T follicular helper cell (primary cell): ENCODE results near the gene CASP2.
"Not testable (repeated sequence)": the region's sequence is repeated elsewhere in the genome, so short reads cannot be mapped to it uniquely, and the experiment has no call there.

Experiments
- DNase-seq: peaks from one replicate; pipeline ENCODE4 v3.0.0-alpha.2; 2020; ENCODE audit warnings: low read depth

The CASP2 gene

DNA sequence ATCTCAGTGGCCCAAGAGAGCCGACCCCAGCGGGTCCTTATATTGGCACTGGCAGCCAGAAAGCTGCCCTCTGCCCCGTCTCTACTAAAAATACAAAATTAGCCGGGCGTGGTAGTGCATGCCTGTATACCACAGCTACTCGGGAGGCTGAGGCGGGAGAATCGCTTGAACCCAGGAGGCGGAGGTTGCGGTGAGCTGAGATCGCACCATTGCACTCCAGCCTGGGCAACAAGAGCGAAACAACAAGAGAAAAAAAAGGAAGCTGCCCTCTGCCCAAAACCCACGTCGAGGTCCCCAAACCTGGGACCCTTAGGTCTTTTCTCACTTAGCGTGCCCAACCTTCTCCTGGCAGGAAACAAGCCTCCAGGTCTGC is 24.0 kb upstream of the CASP2 start:
- not testable (repeated sequence) for DNase-seq

DNA sequence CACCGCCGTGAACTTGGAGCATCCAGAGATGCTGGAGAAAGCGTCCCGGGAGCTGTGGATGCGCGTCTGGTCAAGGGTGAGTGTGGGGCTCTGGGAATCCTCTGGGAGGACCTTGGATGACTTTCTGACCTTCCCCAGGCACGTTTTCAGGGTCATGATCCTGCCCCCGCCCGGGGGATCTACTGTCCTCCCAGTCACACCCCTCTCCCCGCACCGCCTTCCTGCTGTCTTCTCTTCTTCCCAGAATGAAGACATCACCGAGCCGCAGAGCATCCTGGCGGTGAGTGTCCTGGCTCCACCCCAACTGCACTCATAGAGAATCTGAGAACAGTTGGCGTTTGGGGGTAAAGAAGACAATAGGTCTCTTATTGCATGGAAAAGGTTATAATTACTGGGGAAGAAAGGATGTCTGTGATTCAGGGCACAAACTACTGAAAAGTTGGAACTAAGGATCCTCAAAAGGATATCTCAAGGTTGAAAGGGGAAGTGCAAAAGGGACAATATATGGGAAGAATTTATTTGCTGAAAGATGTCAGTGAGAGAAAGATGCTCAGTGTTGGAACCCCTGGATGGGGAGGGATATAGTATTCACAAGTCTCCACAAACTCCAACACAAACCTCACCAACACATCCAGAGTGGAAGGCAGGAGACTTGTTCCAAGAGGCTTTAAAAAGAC is 23.0 kb upstream of the CASP2 start:
- DNase-seq: no peak

DNA sequence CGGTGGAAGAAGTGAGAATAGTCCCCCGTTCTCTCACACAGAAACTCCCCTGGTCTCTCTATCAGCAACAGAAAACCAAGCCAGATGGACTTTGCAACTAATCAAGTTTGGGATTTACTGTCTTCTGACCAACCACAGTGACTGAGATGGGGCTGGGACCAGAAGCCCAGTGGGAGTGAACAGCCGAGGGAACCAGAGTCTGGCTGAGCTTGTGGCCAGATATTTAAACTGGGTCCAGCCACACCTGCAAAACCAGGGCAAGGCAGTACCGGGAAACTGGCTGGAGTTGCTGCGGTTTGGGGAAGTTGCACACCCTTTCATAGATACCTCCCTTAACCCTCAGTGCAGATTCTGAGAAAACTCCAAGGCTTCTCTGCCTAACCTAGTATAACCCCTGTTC is 18.9 kb upstream of the CASP2 start:
- DNase-seq: no peak

DNA sequence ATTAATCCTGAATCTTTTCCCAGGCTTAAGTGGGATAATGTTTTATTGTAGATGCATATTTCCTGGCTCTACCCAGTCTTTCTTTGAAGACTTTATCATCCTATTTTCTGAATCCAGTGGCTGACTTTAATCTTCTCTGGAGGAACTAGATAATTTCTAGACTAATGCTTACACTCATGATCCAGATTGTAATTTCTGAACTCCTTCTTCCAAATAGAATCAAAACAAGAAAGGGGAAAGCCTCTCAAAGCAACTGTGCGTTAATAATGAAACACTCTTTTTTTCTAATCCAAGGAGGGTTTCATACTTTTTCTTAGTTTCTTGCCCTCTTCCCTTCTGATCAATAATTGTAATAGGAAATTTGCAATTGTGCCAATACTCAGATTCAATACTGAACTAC is 16.9 kb upstream of the CASP2 start:
- DNase-seq: no peak

DNA sequence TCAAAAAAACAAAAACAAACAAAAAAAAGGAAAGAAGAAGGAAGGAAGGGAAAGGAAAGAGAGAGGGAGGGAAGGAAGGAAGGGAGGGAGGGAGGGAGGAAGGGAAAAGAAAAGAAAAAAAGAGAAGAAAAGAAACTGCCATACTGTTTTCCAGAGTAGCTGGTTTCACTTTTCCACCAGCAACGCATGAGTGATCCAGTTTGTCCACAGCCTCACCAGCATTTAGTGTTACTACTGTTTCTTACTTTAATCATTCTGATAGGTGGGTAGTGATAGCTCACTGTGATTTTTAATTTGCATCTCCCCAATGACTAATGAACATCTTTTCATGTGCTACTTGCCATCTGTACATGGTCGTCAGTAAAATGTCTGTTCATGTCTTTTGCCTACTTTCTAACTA is 15.3 kb upstream of the CASP2 start:
- DNase-seq: no peak

DNA sequence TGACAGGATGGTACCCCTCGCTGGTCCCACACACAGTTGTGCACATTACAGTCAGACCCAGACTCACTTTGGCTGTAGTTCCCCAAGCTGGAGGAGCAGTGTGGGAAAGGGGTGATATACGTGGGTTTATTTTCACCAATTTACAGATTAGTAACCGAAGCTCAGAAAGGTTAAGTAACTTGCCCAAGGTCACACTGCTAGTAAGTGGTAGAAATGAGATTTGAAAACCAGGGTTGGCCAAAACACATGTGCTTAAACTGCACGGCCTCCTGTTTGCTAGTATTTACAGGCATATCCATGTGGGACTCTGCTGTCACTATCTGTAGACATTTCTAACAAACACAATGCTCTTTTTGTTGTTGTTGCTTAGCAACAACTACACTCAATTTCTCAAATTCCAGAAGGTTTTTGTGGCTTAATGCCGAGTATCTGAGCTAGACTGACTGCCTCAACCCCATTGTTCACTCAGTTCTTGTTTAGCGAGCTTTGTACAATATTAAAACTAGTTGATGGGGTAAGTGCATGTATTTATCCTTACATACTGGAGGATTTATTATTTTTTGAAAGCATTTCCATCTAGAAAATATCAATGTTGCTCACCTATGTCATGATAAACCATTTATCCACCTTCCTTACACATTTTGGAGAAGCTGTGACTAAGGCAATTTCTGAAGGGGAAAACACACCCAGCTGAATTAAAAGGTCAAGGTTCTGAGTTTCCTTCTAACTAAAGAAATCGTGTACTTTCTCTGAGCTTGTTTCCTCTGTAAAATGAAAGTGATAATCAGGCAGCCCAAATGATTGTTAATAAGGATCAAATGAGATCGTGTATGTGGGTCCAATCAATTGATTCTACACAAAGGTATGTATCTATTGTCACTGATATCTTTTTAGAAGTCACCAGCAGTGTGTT is 8.7 kb upstream of the CASP2 start:
- no peak for DNase-seq

DNA sequence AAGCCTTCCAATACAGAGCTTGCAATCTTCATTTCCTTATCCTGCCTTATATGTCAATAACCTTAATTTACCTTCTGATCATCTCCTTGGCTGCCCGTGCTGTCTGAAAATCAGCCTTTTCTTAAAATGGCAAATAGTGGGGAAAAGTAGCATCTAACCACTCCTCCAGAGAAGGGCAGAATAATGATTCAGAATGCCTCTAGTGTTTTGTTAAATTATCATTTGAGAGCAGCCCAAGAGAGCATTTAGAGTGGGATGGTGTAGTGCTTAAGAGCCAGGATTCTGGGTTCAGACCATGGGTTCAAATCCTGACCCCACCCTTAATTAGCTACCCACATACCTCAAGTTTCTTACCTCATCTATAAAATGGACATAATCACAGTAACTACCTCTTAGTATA is 8.0 kb upstream of the CASP2 start:
- no peak for DNase-seq

DNA sequence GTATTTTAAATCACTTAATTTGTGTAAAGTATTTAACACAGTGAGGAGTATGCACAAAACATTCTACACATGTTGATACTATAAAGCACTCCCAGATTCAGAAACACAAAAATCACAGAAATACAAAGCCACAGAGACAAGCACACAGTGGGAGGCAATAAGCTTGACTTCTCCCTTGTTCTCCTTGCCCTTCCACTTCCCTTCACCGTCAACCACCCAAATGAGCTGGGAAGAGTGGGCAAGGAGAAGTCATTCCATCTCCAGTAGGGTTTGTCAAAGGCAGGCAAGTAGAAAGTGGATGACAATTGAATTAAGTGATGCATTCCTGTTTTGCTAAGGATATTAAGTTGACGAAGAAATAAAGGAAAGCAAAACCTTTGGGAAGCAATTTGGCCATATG is 7.6 kb upstream of the CASP2 start:
- DNase-seq: no peak

DNA sequence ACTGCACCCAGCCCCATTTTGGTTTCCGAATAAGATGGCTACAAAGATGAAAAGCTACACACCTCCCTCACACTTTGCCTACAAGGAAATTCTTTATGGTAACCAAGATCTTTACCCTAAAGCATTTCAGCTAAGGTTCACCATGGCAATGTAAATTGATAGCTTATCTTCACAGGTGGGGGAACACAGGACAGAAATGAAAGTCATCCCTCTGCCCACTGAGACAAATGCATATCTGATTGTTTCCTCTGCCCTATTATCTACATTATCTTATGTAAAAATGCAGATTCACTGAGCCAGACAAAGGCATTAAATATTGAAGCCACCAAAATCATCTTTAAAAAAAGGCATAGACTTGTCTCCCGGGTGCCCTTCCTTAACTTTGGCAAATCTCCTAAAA is 6.6 kb upstream of the CASP2 start:
- no peak for DNase-seq

DNA sequence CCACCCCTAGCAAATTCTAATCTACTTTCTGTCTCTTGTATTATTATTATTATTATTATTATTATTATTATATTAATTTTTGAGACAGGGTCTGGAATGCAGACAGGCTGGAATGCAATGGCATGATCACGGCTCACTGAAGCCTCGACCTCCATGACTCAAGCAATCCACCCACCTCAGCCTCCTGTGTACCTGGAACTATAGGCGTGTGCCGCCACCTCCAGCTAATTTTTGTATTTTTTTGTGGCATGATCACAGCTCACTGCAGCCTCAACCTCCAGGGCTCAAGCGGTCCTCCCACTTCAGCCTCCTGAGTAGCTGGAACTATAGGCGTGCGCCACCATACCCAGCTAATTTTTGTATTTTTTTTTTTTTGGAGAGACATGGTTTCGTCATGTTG is 6.0 kb upstream of the CASP2 start:
- no peak for DNase-seq

DNA sequence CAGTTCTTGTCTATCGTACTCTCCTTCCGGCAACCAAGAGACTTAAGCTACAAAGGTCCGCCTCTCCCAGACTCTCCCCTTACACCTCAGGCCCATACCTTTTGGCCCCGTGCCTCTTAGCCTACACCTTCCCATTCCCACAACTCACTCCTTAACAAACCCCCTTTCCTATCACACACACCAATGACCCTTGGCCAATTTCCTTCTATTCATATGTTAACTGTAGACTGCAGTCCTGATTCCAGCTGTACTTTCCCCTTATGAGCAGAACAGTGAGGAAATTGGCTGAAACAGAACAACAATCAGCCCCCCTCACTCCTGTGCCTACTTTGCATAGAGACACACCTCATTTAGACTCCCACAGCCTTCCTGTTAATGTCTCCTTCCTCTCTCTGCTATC is 4.8 kb upstream of the CASP2 start:
- no peak for DNase-seq

DNA sequence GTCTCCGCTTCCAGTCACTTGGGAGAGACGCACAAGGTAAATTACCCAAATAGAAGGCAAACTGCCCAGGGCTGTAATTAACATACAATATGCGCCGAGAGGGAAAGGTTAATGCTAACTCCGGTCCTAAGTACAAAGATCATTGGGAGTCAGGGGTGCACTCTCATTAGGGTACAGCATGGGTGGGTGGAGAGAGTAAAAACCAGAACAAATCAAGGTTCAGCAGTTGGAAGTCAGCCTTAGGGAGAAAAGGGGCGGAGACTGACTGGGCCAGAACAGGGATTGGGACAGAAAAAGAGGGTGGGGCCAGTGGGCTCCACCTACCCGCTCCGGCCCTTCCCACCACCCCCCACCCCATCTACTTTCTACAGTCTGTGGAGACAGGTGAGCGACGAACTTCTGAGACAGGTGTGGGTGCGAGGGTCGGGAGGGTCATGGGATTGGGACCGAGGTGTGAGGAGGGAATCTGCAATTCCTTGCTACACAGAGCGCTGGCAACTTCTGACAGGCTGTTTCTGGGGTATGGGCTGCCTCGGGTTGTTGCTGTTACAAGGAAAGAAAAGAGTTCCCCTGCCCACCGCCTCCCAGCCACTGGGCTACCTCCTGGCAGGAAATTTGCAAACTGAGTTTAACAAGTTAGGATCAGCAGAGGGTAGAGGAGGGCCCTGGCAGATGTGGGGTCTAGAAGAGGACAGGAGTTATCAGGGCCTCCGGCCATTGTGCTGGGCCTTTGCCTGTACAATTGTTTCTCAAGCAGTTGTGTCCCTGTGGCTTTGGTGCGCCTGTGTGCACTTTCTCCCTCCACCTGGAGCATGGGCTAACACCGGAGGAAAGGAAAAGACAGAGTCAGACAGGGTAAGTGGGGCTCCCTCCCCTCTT is 3.3 kb upstream of the CASP2 start, which contains the start of gene TMEM139:
TSS of gene TMEM139 (plus strand) at position 368 of the 879 bp plus-strand sequence. CDS start 1,000 bp downstream, outside the sequence.
- no peak for DNase-seq

DNA sequence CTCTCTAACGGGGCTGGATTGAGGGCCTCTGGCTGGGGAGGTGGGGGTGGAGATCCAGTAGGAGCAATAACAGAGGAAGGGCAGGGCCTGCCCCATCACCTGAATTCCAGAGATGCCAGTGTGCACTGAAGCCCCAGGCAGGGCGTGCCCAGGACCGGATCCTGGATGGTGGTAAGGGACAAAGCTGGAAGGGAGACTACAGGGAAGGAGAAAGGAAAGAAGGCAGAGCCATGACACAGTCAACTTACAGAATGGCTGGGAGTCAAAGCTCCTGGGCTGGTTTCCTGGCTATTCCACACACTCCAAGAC is 2.7 kb upstream of the CASP2 start:
- no peak for DNase-seq

DNA sequence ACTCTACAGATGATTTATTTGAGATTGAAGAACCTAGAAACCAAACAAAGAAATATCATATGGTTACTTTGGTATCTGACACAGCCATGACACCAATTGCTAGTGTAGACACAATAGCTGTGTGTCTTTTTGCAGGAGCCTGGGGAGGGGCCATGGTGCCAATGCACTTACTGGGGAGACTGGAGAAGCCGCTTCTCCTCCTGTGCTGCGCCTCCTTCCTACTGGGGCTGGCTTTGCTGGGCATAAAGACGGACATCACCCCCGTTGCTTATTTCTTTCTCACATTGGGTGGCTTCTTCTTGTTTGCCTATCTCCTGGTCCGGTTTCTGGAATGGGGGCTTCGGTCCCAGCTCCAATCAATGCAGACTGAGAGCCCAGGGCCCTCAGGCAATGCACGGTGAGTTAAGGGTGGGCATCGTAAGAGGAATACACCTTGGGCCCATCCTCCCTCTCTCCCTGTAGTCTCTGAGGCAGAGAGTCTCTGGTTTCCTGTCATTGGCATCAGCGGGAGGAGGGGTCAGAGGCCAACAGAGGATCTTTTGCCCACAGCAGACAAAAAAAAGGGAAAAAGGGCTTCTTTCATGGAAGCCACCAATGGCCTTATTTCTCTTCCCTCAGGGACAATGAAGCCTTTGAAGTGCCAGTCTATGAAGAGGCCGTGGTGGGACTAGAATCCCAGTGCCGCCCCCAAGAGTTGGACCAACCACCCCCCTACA is 2.2 kb upstream of the CASP2 start:
- DNase-seq: no peak

DNA sequence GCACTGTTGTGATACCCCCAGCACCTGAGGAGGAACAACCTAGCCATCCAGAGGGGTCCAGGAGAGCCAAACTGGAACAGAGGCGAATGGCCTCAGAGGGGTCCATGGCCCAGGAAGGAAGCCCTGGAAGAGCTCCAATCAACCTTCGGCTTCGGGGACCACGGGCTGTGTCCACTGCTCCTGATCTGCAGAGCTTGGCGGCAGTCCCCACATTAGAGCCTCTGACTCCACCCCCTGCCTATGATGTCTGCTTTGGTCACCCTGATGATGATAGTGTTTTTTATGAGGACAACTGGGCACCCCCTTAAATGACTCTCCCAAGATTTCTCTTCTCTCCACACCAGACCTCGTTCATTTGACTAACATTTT is 1.6 kb upstream of the CASP2 start:
- DNase-seq: no peak

DNA sequence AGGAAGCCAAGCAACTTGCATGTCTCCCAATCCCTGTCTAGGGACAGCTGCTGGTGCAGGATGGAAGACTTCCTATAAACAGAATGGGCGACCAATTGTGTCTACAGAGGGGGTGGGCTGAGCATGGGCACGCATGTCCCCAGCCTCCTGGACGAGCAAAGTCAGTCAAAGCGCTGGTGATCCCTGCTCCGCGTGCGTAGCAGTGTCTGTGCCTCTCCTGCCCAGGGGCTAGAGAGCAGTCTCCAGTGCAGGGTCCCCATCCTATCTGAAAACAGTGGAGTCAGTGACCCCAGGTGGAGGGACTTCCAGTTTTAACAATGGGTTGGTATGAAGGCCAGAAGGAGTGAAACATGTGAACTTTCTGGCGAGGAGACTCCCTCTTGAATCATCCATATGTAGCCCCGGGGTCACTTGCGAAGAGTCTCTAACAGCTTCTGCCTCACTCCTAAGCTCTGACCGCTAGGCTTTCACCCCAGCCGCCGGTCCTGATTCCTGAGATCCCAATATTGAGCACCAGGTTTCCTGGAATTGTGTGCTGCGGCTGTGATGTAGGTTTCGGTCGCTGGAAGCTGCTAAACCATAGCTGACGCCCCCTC is 714 bp upstream of the CASP2 start:
- DNase-seq: no peak

DNA sequence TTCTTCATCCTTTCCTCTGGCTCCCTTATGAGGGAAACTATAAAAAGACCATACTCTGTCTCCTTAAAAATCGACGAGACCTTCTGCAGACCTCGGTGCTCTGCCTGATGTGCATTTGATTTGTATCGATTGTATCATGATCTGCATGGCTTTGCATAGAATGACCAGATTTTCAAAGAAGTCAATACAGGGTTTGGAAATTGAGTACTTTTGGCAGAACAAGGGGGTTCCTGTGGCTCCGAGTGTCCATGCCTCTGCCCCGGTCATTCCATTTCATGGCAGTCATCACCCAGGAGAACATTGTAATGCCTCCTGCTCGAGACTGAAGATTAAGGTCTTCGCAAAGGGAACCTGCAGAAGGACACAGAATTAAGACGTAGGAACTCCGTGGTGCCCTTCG is 685 bp downstream of the CASP2 start:
- DNase-seq: no peak

DNA sequence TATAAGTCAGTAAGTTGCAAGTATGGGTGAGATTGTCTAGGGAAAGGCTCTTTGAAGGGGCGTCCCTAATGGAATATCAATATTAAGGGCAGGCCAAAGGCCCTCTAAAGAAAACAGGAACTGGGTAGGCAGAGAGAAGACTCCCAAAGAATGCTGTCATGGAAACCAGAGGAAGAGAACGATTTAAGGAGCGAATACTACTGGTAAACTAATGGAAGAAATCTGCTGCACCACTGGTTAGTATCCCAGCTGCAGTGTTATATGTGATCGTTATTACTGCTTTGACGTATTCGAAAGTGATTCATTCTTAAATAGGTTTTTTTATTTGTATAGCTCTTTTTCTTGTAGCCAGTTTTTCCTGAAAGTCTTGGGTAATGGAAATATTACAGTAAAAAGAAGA is 1.3 kb downstream of the CASP2 start:
- no peak for DNase-seq

DNA sequence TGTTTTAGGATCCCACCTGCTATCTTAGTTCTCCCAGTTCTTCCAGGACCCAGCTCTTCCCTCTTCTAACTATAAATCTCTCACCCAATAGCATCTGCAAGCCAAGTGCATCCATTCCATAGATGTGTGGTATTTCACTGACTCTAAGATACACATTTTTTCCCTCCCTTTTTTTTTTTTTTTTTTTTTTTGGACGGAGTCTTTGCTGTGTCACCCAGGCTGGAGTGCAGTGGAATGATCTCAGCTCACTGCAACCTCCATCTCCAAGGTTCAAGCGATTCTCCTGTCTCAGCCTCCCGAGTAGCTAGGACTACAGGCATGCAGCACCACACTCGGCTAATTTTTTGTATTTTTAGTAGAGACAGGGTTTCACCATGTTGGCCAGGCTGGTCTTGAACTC is 1.7 kb downstream of the CASP2 start:
- not testable (repeated sequence) for DNase-seq

DNA sequence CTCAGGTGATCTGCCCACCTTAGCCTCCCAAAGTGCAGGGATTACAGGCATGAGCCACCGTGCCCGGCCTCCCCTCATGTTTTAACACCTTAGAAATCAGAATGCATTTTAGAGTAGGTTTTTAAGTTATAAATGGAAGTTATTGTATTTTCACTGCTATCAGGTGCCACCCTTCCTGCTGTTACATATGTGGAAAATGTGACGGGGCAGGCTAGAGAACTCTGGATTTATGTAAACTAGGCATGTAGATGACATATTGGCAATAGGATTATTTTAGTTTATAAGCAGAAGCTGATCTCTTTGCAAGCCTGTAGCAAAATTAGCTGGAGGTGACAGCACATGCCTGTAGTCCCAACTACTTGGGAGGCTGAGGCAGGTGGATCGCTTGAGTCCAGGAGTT is 2.1 kb downstream of the CASP2 start:
- no peak for DNase-seq

DNA sequence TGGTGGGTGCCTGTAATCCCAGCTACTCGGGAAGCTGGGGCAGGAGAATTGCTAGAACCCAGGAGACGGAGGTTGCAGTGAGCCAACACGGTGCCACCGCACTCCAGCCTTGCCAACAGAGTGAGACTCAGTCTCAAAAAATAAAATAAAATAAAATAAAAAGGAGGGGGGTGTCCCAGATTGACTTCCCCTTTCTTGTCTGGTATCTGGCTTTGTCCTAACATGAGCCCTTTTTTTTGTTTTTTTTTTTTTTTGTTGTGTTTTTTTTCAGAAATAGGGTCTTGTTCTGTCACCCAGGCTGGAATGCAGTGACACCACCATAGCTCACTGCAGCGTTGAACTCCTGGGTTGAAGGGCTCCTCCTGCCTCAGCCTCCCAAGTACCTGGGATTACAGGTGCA is 4.7 kb downstream of the CASP2 start:
- DNase-seq: no peak

DNA sequence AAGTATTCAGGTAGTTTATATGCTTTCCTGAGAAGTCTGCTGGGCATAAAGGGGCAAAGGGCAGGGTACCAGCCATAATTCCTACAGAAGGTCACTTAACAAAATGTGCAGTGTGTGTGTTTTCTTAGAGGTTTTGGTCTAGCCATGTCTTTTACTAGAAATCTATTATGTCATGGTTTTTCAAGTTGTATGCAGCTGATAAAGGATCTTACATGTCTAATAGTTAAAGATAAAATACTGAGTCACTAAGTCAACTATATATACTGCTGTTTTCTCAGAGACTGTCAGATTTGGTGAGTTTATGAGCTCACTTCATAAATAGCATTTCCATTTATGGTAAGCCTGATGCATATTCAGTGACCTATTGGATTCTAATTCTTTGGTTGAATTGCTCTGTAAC is 7.7 kb downstream of the CASP2 start:
- no peak for DNase-seq
